Measurements from ENCODE around the gene CCDC157.

DNA sequence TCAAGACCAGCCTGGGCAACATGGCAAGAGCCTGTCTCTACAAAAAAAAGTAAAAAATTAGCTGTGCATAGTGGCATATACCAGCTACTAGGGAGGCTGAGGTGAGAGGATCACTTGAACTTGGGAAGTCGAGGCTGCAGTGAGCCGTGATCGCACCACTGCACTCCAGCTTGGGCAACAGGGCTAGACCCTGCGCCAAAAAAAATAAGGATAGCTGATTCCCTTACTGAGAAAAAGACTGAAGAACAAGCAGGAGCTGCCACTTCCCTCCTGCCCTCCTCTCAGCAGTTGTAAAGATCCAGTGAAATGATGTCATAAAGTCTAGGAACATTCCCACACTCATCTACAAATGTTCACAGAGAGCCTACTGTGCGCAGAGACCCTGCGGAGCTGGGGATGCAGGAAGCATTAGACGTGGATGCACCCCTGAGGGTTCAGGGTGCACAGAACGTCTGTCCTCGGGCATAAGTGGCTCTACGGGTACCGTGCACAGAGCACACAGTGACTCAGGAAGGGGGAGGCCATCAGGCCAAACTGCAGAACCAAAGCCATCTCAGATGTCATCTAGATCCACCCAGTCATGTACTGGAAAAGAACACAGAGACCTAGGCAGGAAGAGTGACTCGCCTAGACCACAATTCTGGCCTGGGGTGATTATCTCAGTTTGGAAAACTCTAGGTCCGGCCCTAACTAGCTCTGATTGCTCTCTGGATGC lies 51.7 kb downstream of the CCDC157 start:
- TF ChIP-seq, protein P1, sequence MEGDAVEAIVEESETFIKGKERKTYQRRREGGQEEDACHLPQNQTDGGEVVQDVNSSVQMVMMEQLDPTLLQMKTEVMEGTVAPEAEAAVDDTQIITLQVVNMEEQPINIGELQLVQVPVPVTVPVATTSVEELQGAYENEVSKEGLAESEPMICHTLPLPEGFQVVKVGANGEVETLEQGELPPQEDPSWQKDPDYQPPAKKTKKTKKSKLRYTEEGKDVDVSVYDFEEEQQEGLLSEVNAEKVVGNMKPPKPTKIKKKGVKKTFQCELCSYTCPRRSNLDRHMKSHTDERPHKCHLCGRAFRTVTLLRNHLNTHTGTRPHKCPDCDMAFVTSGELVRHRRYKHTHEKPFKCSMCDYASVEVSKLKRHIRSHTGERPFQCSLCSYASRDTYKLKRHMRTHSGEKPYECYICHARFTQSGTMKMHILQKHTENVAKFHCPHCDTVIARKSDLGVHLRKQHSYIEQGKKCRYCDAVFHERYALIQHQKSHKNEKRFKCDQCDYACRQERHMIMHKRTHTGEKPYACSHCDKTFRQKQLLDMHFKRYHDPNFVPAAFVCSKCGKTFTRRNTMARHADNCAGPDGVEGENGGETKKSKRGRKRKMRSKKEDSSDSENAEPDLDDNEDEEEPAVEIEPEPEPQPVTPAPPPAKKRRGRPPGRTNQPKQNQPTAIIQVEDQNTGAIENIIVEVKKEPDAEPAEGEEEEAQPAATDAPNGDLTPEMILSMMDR (IDR thresholded peaks at IDR 0.05; ENCODE audit: poor library complexity, severe bottlenecking): no peak
- no peak for TF ChIP-seq MXI1 (conservative IDR thresholded peaks at IDR 0.05; ENCODE audit: poor library complexity, severe bottlenecking)
- TF ChIP-seq TAF1 (IDR thresholded peaks at IDR 0.05; ENCODE audit: low read depth): no peak
- no peak for TF ChIP-seq EZH2 (IDR thresholded peaks at IDR 0.05; ENCODE audit: borderline replicate concordance, insufficient read depth, low read length, poor library complexity, severe bottlenecking)
- no peak for TF ChIP-seq EP300 (conservative IDR thresholded peaks at IDR 0.05; ENCODE audit: poor library complexity, severe bottlenecking)
- no peak for TF ChIP-seq RAD21 (conservative IDR thresholded peaks at IDR 0.05)
- no peak for TF ChIP-seq POLR2AphosphoS5 (IDR thresholded peaks at IDR 0.05)
- TF ChIP-seq, protein P2, sequence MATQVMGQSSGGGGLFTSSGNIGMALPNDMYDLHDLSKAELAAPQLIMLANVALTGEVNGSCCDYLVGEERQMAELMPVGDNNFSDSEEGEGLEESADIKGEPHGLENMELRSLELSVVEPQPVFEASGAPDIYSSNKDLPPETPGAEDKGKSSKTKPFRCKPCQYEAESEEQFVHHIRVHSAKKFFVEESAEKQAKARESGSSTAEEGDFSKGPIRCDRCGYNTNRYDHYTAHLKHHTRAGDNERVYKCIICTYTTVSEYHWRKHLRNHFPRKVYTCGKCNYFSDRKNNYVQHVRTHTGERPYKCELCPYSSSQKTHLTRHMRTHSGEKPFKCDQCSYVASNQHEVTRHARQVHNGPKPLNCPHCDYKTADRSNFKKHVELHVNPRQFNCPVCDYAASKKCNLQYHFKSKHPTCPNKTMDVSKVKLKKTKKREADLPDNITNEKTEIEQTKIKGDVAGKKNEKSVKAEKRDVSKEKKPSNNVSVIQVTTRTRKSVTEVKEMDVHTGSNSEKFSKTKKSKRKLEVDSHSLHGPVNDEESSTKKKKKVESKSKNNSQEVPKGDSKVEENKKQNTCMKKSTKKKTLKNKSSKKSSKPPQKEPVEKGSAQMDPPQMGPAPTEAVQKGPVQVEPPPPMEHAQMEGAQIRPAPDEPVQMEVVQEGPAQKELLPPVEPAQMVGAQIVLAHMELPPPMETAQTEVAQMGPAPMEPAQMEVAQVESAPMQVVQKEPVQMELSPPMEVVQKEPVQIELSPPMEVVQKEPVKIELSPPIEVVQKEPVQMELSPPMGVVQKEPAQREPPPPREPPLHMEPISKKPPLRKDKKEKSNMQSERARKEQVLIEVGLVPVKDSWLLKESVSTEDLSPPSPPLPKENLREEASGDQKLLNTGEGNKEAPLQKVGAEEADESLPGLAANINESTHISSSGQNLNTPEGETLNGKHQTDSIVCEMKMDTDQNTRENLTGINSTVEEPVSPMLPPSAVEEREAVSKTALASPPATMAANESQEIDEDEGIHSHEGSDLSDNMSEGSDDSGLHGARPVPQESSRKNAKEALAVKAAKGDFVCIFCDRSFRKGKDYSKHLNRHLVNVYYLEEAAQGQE (IDR thresholded peaks at IDR 0.05; ENCODE audit: borderline replicate concordance): no peak
